Neural cell (in vitro differentiated cells): ENCODE measurements around the gene CLEC16A.

ENCODE experiments used
- CTCF ChIP-seq: fragments of 450-650 bp; IDR thresholded peaks from 2 replicates; pipeline ENCODE4 v1.5.1; 2014; ENCODE audit warnings: antibody characterized with exemption, mild to moderate bottlenecking, moderate library complexity; ENCODE audit not compliant: poor library complexity, severe bottlenecking
- EP300 ChIP-seq: fragments of 450-650 bp; conservative IDR thresholded peaks from 2 replicates; pipeline ENCODE4 v1.6.1; 2014; ENCODE audit warnings: antibody characterized with exemption, mild to moderate bottlenecking, moderate library complexity; ENCODE audit not compliant: poor library complexity, severe bottlenecking

GRCh38 chr16:11152677-11153331 is 208.4 kb downstream of the CLEC16A start:
- TF ChIP-seq EP300 = no peak
- TF ChIP-seq CTCF = no peak
